AML-193 (cell line): ENCODE measurements around the gene FAM13B.

Source experiments
- DNase-seq, 2 experiments: peaks; one replicate each; lab custom pipeline; 2025; lab: John Stamatoyannopoulos, UW

The FAM13B gene

GRCh38 chr5:137894586-137894985 is 138.3 kb downstream of the FAM13B start:
- no peak for DNase-seq

- no peak for DNase-seq
Measured at GRCh38 chr5:137891849-137892248, 141.0 kb downstream of the FAM13B start.

GRCh38 chr5:137890845-137891244 is 142.0 kb downstream of the FAM13B start:
- no peak for DNase-seq

GRCh38 chr5:137888863-137889759 is 143.8 kb downstream of the FAM13B start, which contains the start of gene PKD2L2:
PKD2L2 (plus strand) TSS chr5:137889457; CDS start chr5:137889492, 35 bp downstream.
- DNase-seq = peak; percentile 68 to 80

GRCh38 chr5:137888466-137888862 is 144.4 kb downstream of the FAM13B start:
- DNase-seq = no peak
